Medulla oblongata (tissue), 1 donor: ENCODE measurements around the gene EPB41L4A.
"Not testable (repeated sequence)": the region's sequence is repeated elsewhere in the genome, so short reads cannot be mapped to it uniquely, and the experiment has no call there.

Source experiments
- DNase-seq: peaks from one replicate; pipeline ENCODE4 v3.0.0-alpha.2; 2015; ENCODE audit errors: extremely low spot score

EPB41L4A gene

DNA sequence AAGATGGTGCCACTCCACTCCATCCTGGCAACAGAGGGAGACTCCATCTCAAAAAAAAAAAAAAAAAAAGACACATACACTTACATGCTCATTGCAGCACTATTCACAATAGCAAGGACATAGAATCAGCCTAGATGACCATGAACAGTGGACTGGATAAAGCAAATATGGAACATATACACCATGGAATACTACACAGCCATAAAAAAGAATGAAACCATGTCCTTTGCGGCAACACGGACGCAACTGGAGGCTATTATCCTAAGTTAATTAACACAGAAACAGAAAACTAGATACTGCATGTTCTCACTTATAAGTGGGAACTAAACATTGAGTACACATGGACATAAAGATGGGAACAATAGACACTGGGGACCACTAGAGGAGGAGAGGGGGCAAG is 210.9 kb downstream of the EPB41L4A start:
- not testable (repeated sequence) for DNase-seq

DNA sequence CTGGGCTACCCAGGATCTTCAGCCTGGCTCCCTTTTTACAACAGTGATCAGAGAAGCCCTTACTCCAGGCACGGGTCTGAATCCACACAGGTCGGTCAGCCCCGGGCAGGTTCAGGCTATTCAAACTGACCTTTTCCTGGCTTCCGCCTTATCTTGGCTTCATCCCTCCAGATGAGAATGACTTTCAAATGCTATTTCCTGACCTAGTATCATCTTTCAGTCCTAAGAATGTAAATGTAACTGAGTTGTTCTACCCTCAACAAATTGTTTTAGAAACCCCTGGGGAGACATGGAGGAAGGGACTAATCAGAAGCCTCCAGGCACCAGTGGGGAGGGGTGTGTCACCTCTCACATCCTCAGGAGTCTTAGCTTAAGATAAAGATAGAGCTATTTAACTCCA is 213.2 kb downstream of the EPB41L4A start:
- DNase-seq: no peak

DNA sequence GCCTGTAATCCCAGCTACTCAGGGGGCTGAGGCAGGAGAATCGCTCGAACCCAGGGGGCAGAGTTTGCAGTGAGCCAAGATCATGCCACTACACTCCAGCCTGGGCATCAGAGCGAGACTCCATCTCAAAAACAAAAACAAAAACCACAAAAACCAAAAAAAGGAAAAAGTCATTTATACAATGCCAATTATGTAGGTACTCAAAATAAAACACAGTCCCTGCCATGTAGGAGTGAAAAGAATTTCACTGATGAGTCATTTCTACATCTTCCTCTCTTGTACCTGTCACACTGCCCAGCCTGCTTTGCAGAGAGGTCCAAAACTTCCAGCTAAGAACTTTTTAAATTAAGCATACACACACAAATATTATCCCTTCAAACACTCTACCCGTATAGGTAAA is 215.8 kb downstream of the EPB41L4A start:
- no peak for DNase-seq

DNA sequence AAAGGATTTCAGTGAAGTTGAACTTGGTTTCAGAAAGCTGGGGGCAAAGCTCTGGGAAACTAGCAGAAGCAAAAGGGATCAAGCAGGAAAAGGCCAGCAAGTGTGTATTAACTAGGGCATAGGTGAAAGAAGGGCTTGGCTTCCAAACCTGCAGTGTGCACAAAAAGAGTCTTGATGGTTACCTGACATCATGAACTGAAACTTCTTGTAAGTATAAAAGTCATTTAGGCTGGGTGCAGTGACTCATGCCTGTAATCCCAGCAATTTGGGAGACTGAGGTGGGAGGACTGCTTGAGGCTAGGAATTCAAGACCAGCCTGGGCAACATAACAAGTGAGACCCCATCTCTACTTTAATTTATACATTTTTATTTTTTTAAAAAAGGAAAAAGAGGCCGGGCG is 216.4 kb downstream of the EPB41L4A start:
- no peak for DNase-seq

DNA sequence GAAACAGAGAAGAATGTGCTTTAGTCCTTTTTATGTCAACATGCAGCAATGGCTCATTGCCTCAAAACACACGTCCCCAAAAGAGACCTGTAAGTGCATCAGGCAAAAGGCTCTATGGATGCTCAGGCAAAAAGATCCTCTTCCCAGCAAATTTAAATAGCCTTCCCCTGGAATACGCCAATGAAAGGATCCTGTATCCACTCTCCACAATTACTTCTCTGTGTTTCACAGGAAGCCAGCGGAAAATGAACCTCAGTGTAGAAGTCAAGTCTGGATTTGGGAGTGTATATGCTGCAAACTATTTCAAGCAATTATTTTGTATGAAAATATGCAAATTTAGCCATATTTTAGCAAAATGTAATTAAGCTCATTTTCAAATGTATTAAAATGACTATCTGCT is 217.9 kb downstream of the EPB41L4A start:
- DNase-seq: peak; percentile 54

DNA sequence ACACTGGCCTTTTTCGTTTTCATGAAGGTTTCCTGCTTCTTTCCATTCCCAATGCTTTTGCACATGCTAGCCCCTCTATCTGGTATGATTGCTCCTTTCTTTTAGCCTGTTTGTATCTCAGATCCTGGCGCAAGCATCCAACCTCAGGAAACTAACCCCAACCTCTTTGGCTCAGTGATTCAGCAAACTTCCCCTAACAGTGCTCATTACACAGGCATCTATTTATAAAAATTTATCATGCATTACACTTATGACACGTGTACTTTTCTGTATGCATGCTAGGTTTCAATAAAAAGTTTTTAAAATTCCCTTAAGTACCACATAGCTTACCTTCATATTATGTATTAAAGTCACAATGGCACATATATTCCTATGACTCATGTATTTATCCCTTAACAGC is 218.9 kb downstream of the EPB41L4A start:
- DNase-seq: no peak

DNA sequence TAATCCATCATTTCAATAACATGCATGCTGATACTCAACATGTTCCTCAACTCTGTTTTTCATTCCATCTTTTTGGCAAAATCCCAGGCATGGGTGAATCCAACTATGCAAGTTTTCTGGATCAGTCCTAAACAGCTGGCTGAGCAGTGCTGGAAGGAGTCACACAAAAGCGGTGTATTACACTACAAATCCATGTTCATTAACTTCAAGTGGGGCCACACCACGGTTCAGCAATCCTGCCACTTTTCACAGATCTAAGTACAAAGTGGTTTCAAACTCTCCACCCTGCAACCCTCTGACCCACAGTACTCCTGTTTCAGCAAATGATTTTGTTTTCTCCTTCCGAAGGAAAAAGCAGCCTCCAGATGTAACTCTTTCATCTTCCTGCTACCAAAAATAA is 222.5 kb downstream of the EPB41L4A start:
- no peak for DNase-seq

DNA sequence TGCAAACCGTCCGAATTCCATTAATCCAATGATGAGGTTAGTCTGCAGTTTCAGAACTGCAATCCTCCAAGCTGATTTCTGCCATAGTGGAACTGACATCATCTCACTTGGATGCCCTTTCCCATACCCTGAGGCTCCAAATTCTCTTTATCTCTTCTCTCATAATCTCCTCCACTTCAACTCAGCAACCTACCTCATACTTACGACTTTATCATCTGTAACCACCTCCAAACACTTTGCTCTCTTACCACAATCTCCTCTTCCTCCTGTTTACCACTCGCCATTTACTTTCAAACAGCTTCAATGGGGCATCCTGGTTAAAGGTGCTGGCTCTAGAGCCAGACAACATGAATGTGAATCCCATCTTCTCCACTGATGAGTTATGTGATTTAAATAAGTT is 223.2 kb downstream of the EPB41L4A start:
- no peak for DNase-seq

DNA sequence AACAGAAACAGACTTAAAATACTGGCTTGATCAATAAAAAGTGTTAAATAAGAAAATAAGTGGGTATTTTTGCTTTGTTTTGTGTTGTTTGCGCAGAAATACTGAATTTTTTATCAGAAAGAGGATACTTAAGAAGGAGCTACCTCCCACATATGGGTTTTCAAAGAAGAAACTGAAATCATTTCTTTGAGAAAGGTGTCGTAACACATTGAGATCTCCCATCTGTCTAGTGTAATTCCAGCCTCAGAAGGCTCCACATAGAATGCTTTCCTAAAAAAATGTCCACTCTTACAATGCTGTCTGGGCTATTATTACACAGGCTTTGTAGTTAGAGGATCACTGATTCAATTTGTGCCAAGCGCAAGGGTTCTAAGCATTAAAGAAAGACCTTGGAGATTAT is 226.2 kb downstream of the EPB41L4A start:
- DNase-seq: no peak

DNA sequence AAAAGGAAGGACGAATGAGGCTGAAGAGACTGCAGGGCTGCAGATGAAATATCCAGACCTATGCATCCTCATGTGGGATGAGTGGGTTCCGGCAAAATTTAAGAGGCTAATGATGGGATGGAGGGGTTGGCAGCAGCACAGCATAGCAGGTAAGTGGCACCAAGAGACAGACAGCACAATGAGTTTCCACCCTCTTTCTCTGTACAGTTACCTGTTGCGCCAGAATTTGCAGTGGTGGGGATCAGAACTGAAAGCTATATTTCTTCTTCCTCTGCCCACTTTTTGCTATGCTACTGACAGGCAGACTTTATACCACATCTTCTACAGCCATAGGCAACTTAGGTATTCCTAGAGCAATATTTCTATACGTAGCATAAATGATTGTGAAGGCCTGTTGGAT is 227.0 kb downstream of the EPB41L4A start:
- no peak for DNase-seq

DNA sequence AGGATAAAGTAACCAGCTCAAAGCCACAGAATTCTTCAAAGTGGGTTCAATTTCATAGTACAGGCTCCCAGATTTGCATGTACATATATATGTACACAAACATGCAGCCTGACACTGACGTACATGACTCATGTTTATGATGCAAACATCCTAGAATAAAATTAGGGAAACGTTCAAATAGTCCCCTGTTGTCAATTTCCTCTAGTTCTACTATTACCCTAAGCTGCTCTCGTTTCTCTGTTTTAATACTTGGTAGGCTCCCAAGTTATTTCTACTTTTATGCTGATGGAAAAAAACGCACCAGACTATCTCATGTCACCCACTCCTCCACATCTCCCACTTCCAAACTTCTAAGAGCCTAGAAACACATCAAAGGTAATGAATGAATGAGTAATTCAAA is 229.7 kb downstream of the EPB41L4A start:
- no peak for DNase-seq

DNA sequence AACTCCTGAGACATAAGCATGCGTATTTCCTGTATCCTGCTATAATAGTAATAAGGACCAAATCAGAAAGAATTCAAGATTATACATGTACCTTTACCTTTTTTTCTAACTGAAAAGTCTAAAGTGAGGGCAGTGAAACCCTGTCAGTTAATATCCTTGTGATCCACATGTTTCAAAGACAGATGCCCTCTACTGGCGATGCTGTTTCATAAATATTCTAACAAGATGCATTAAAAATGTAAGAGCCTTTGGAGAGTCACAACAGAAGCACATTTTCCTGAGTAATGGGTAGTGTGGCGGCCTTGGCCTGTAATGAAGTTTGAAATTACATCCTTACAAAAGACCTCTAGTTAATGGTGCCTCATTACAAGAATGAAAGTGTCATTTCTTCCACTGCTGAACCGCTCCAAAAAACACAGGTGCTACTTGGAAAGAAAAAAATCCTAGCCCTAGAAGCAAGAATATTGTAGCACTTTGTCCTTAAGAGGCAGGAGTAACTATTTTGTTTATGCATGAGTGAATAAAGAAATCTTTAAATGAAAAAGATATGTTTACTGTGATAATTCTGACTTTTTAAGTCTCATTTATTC is 232.6 kb downstream of the EPB41L4A start:
- peak; percentile 63 for DNase-seq

DNA sequence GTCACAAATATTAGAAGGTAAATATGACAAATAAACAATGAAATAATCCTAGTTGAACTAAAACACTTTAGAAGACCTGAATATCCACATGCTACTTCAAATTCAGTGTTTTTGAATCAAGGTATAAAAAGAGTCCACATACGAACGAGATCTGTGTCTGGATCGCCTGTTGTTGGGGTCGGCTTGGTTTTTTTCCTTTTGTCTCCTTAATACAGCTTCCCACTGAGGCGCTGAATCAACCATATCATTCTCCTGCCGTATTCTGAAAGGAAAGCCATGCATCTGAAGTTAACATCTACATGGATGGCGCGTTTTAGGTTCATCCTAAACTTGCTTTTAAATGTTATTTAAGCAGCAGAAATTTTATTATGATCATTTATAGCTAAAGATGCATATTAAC is 235.2 kb downstream of the EPB41L4A start:
- DNase-seq: no peak

DNA sequence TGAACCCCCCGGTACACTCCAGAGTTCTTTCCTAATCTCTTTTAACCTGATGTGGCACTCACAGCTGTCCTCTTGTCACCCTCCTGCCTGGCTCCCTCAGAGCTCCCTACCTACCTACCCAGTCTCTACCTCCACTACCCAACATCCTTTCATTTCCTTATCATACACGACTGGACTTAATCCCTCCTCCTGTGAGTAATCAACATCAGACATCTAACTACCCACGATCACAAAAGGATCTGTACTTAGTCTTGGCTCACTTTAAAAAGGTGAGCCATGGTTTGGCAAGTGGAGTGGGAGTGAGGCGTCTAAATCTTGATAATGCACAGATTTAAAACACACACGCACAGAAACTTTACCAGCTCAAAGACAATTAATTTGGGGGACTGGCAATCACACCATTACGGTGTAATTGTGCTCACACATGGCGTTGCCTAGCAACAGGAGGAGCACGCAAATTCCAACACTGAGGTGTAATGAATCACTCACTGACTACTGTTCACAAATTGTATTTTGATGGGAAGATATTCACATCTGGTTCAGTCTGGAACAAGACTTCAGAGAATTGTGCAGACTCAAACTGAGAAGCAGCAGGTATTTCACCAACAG is 235.9 kb downstream of the EPB41L4A start:
- DNase-seq: no peak

DNA sequence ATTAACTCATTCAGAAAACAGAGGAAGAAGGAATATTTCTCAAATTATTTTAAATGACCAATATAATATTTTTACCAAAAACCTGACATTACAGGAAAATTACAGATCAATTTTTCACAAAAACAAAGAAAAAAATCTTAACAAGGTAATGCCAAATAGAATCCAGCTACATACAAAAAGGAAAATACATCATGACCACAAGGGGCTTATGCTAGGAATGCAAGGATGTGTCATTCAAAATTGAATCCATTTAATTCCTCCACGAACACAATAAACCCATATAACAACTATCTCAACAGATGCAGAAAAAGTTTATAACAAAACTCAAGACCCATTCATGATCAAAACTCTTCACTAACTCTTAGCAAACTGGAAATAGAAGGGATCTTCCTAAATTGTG is 239.8 kb downstream of the EPB41L4A start:
- no peak for DNase-seq

DNA sequence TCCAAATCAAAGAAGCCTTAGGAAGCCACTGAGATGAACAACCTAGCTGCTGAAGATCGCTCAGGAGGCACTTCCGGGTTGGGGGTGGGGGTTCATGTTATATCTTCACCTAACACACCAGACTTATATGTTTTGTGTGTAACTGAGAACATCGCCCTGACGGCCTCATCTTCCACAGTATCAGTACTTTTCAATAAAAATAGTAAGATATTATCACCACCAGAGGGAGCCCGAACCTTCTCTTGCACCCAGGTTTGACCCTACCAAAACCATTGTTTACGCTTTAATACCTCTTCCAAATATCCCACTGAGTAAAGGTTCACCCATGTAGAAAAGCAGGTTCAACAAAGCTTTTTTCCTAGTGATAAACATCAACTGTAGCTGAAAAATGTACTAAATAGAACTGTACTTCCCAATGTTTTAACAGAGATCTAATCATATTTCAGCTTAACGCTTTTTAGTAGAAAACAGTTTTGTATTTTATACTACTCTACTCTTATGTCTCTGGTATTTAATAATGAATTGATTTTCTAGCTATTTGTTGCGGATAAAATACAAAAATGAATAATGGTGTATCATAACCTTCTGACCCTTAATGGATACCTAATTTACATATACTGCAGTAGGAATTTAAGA is 244.0 kb downstream of the EPB41L4A start:
- DNase-seq: peak; percentile 75

DNA sequence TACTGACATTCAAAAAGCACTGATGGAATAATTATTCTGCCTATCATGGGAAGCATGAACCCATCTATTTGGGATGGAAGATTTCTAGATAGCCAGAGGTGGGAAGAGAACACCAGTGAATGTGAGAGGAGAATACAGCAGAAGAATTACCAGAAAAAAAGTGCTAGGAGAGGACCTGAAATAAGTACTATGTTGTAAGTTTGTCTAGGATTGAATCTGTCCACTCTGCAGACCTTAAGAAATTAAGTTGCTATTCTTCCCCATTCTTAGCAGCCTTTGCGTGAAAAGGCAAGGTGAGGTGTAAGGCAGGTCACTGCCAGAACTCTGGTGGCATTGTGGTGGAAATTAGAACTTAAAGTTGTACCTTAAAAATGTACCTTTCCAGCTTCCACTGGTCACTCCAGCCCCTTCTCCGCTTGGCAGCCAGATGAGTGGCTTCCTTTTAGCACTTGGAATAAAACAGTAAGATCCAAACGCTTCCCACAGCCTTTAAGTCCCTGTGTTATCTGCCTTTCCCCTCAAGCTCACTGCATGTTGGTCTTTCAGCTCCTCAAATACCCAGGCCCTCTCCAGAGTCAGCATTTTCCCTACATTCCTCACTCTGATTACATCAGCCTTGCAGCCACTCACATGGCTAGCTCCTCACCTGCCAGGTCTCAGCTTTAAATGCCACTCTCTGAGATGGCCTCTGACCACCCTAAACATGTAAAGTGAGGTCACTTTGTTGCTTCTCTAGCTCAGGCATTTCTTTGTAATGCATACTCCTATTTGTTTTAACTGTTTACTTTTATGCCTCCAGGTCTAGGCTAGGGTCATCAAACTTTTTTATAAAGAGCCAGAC is 253.0 kb downstream of the EPB41L4A start:
- DNase-seq: no peak

DNA sequence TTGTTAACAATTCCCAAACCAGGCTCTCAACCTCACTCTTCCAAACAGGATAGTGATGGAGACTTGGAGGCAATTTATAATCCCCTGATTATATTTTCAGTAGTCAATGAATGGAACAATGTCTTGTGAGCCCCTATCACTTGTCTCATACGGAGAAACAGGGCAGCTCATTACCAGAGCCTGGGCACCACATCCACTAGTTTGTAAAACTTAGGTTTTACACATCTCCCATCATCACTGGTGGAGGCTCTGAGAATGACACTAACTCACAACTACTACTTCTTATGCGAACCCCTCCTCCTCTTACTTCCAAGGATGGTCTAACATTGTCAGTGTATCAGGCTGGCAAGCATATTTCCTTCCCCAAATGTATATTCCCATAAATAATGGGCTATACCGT is 253.7 kb downstream of the EPB41L4A start:
- DNase-seq: no peak

DNA sequence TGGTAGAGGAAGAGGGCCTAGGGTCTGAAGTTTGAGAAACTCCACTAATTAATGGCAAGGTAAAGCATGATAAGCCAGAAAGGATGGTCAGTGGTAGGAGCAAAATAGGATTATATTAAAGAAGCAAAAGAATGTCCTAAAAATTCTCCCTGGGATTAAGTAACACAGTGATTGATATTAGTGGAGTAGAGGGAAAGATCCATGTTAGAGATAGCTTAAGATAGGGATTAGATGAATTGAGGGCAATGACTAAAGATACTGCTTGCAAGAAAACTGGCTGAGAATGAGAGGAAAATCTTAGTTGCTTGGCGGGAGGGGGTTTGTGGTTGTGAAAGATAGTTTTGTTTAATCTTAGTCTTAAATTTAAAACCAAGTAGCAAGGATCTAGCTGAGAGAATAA is 255.6 kb downstream of the EPB41L4A start:
- DNase-seq: no peak

DNA sequence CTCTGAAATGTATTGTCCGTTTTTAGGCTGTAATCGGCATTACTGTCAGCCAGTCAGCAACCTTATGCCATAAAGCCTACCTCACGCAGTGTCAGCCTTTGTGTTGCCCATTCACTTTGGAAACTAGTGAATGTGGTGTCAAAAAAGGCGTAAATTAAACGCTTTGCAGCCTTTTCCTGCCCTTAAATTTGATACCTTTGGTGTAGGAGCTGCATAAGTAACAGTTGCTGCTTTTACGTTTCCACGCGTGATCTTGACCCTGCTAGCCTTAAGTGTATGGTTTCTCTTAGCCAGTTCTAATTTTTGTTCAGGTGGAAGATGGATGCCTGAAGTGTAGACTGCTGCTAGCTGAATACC is 257.7 kb downstream of the EPB41L4A start:
- no peak for DNase-seq

DNA sequence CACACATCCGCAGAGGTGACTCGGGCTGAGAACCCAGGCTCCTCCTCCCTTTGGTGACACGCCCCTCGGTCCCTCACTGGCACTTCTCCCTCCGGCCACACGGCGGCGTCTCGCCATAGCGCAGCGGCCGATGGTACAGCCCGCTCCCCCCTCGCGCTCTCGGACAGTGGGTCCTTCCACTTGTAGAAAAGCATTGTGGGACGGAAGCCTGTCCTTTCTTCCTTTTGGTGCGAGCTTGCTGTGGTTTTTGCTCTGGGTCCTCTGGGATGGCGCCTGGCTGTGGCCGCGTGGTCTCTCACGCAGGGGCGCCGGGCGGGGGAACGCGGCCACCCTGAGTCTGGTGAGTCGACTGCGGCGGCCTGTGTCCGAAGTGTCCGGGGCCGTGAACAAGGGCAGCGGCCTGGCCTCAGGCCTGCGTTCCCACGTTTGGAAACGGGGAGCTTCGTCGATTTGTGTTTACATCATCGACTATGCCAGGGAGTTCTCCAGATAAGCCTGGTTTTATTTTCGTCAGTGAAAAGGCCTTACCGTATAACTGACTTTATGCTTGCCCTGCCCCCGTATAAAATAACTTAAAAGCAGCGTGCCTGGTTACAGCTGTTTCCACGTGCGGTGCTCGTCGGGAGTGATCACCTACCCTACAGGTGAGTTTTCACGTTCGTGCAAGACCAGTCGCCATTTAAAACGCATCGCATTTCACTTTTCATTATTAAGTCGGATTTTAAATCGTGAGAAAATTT is 258.3 kb downstream of the EPB41L4A start:
- peak; percentile 94 for DNase-seq

DNA sequence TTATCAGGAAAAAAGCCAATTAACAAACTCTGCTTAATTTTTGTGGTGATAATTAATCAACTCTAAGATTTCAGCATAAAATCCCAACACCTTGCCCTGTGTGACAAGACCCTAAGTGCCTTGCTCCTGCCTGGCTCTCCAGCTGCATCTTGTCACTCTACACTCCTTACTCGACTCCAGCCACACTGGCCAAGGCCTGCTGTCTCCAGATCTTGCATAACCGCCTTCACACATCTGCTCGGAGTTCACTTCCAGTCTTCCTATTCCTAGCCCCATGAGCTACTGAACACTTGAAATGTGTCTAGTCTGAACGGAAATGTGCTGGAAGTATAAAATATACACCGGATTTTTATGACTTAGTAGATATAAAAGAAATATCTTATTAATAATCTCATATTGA is 259.6 kb downstream of the EPB41L4A start:
- DNase-seq: no peak
